ENCODE measurements around the gene TMEM140.
"Not testable (repeated sequence)": the region's sequence is repeated elsewhere in the genome, so short reads cannot be mapped to it uniquely, and the experiment has no call there.

TMEM140 gene

DNA sequence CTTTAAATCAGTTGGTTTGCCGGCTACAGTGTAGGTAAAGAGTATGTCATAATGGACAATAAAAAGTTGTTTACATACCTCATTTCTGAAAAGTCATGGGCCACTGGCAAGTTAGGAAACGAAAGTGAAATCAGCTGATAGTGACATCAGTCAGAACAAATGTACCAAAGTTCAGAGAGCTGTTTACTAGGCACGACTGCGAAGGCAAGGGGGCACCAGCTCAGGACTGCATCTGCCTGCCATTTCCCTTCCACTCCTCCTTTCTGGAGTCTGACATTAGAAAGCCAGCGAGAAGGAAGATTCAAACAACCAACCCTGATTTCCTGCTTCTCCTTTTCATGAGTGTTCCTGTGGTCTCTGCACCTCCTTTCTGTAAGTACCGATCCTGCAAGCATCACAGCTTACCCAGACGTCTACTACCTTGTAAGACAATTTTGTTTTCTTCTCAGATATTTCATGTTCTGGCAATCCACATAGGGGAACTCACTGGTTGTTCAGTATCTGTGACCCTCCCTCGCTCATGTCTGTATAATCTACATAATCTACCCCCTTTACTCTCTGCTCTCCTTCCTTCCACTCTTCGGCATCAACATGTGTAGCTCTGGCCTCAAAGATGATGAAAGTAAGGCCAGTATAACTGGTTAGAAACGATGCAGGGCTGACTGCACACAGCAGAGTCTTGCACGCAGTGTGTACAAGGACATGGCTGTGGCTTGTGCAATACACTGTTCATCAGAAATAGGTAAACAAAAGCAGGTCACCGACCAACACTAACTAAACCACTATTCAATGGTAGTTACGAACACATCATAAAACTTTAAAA, at the start of gene TMEM140:
Gene TMEM140 (plus strand): TSS at position 174 of the 823 bp plus-strand sequence. CDS start 16,370 bp downstream, outside the sequence.
- DNase-seq: no peak

DNA sequence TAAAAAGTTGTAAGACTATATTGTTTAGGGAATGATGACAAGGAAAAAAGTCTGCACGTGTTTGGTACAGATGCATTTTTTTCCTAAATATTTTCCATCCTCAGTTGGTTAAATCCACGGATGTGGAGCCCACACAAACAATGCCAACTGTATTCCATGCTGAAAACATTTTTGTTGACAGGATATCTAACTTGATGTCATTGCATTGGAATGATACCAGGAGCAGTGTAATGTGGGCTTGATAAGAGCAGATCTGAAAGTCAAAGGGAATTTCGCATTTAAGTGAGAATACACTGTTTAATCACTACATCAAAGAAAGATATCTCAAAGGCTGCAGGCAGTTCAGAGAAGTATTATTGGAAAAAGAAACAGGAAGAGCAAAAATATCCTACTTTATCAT, 49.5 kb upstream of the TMEM140 start:
- DNase-seq: no peak

DNA sequence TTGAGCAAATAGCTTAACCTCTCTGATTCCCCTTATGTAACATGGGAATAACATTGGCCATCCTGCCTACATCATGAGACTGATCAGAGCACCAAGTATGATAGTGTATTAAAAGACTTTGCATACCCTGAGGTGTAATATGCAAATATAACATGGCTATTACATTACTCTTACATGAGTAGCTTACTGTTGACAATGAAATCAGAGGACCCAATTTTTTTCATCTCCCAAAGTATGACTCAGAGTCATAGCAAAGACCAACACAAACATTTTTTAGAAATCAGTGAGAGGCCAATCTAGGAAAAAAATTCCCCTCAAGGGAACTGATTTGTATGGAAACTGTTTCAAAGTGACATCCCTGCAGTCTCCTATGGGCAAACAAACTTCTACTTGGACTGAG, 47.0 kb upstream of the TMEM140 start:
- no peak for DNase-seq

DNA sequence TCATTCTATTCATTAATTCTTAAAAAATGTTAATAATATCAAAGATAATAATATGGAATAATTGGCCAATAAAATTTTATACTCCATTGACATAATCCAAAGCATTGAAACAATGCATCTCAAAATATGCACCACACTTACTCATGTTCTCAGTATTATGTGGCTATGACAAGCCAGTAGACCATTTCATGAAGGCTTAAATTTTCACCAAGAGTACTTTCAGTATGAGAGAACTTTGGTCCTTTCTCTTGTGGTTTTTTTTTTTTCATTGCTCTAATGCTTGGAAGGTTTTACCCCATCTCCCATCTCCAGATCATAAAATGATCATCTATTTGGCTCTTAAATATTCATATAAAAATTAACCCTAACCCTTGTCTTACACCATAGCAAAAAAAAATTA, 45.5 kb upstream of the TMEM140 start:
- DNase-seq: no peak

DNA sequence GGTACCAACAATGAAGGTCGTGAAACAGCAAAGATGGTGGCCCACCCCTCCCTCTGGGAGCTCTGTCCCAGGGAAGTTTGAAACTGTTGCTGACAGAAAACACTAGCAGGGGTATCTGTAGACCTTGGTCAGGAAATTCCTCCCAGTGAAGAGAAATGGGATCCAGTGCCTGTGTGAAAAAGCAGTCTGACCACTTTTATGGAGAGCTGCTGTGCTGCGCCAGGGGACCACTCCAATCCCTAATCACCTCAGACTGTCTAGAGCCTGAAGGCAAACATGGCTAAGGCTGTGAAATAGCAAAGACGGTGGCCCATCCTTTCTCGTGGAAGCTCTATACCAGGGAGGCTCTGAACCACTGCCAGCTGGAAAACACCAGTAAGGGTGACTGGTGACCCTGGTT, 38.3 kb upstream of the TMEM140 start:
- DNase-seq: no peak

DNA sequence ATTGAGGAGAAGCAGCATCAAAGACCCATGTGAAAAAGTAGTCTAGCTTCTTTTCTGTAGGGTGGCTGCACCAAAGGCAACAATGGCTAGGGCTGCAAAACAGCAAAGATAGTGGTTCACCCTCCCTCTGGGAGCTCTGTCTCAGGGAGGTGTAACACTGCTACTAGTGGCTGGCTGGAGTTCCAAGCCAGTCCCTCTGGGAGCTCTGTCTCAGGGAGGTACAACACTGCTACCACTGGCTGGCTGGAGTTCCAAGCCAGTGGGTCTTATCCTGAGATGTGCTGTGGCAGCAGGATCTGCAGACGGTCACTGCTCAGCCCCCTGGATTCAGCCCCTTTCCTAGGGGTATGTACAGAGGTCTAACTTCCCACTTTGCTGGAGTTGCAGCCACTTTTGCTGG, 37.9 kb upstream of the TMEM140 start:
- DNase-seq: no peak

DNA sequence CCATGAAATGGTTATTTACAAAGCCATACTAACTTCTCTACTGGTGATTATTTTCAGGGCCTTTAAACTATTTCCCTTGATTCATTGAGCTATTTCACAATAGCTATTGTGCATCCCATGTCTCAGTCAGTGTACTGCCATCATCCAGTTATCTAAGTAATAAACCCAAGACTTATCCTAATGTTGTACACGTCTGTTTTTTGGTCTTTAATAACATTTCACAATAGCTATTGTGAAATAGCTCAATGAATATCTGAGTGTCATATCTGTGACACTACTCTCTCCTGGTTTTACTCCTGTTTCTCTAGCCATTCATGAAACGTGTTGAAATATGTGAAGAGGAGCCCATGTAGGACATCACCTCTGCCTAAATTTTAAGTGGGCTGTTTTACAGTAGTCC, 36.5 kb upstream of the TMEM140 start:
- DNase-seq: no peak

DNA sequence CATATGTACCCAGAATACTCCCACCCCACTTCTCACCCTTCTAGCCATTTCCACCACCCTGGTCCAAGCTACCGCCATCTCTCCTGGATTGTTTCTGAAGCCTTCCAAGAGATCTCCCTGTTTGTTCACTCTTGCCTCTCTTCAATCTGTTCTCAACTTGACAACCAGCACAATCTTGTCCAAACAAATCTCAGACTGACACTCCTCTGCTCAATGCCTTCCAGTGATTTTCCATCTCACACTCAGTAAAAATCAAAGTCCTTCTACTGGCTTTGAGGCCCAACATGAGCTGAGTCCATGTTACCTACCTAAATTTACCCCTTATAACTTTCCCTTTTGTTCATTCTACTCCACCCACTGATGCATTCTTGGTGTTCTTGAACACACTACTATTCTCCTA, 33.2 kb upstream of the TMEM140 start:
- no peak for DNase-seq

DNA sequence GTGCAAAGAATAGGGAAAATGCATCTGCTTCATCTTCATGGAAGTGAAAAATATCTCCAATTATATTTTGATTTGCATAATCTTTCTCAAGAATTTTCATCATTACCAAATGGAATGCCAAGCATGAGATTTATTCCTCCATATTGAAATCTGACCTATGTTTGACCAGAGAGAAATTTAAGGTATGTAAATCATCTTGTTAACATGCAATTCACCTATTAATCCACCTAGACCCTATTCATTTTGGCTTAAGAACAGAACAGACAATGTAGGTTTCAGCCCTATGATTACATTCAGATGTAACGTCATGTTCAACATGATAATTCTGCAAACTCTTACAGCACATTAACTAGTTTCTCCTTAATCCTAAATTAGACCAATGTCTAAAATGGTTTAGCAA, 30.8 kb upstream of the TMEM140 start:
- DNase-seq: no peak

DNA sequence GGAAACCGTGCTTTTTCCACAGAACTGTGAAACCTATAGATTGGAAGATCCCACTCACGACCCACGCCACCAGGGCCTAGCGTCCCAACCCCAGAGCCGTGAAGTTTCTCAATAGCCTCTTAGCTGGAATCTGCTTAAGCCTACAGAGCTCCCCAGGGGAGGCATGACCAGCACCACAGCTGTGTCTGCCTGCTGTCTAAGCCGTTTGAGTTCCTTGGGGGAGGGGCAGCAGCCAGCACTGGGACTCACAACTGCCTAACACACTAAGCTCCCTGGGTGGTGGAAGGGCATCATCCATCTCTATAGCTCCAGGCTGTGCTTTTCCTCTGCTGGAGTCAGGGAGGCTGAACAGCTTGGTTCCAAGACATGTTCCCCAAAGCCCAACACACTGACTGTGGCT, 26.0 kb upstream of the TMEM140 start:
- no peak for DNase-seq

DNA sequence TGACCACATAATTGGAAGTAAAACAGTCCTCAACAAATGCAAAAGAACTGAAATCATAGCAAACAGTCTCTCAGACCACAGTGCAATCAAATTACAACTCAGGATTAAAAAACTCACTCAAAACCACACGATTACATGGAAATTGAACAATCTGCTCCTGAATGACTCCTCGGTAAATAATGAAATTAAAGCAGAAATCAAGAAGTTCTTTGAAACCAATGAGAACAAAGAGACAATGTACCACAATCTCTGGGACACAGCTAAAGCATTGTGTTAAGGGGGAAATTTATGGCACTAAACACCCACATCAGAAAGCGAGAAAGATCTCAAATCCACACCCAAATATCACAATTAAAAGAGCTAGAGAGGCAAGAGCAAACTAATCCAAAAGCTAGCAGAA, 23.2 kb upstream of the TMEM140 start:
- DNase-seq: not testable (repeated sequence)

DNA sequence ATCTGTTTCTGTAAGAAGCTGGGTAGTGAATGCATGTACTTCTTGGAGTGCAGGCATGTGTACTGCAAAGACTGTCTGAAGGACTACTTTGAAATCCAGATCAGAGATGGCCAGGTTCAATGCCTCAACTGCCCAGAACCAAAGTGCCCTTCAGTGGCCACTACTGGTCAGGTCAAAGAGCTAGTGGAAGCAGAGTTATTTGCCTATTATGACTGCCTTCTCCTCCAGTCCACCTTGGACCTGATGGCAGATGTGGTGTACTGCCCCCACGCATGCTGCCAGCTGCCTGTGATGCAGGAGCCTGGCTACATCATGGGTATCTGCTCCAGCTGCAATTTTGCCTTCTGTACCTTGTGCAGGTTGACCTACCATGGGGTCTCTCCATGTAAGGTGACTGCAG, 18.9 kb upstream of the TMEM140 start:
- DNase-seq: no peak

DNA sequence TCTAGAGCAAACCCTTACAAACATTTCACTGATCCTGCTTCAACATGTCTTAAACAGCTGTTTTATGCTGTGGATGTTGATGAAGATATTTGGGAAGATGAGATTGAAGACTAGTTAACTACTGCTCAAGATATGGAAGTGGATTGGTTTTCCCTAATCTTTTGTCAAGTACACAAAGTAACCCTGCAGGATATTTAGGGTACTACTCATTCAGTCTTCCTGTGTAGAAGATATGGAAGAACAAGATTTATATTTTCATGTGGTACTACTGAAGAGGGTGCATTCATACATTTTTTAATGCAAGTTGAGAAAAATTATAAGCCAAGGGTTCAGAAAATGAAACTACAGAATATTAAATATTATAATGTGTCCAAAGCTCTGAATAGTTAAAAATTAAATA, 18.3 kb upstream of the TMEM140 start:
- no peak for DNase-seq

DNA sequence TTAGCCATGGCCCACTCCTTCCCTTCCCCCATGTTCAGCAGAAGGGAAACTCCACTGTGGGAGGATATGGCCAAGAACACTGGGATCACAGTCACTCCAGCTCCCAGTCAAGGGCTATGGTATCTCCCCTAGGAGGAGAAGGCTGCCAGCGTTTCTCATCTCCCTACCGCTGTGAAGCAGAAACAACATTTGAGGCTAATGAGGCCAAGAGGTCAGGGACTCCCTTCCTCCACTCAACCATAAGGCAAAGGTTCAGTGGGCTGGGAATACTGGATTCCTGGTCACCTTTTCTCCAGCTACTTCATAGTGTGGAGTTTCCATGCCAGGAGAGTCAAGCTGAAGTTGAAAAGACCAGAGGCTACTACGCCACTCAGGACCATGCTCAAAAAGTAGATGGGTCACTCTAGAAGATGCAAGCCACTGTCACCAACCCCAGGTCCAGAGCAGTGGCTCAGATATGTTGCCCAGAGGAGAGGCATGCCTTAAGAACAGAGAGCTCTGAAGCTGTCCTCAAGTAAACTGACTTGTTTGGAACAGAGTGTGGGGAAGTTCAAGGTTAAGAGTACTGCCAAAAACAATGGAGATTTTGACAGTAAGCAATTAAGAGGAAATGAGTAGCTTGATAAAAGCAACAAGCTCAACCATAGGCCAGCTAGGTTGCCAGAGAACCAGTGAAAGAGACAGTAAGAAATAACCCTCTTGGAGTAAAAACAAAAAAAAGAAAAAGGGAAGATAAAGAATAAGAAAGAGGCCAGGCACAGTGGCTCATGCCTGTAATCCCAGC, 3.8 kb upstream of the TMEM140 start:
- no peak for DNase-seq

DNA sequence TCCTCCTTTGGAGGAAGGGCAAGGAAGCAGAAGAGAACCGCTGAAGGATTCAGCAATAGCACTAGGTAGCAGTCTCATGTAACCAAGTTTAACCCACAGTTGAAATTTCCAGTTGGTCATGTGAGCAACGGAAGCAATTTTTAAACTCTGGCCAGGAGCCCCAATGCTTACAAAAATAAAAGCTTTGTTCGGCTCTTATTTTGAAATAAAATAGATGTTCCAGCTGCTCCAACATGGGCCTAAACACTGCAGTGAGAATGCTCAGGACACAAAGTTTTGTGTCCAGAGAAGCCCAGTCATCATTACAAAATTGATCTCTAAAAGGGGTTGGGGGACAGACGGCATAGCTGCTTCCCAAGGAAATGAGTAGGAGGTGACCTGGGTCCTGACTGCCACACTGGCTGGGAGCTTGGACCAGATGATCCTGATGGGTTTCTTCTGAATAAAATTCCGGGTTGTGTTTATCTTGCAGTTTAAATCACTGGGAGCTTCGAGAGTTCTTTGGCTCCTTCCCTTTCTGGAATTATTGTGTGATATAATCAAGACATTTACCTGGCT, 452 bp upstream of the TMEM140 start:
- DNase-seq: no peak

DNA sequence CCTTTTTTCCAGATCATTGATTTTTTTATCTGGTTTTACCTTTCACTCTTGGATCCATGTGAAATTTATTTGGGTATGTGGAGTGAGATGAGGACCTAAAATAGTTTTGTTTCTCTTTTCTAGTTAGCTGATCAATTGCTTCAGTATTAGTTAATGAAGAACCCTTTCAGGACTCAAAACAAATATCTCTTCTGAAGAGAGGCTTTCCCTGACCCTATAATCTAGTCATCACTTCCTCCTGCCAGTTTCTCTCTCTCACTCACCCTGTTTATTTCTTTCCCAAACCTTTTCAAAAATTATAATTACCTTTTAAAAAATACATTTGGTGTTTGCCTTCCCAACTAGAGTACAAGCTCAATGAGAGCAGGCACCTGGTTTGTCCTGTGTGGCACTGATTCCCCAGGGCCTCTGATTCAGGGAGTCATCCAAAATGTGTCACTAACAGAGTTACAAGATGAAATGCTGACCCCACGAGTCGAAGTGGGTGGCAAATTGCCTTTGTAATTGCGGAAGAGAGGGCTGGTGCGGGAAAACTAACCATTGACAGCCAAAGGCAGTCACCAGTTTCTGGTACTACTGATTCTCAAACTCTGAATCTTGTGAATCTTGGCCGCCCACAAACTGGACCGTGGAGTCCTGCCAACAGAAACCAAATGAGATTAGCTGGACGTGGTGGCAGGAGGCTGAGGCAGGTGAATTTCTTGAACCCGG, 2.4 kb downstream of the TMEM140 start:
- DNase-seq: no peak

DNA sequence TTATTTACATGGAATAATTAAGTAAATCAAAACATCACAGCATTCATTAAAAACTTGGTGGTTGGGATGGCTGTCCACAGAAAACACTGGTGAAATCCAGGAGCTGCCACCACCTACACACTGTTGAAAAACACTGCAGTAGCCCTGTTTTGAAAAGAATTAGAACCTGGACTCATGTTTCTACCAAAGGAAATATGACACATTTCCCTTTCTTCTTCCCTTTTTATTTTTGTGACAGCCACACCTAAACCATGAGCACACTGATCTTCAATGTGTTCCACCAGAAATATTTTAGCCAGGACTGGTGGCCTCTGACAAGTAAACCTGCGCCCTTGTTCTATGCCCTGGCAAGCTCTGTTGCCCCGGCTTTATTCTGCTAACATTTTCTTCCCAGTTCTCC, 3.3 kb downstream of the TMEM140 start:
- no peak for DNase-seq

DNA sequence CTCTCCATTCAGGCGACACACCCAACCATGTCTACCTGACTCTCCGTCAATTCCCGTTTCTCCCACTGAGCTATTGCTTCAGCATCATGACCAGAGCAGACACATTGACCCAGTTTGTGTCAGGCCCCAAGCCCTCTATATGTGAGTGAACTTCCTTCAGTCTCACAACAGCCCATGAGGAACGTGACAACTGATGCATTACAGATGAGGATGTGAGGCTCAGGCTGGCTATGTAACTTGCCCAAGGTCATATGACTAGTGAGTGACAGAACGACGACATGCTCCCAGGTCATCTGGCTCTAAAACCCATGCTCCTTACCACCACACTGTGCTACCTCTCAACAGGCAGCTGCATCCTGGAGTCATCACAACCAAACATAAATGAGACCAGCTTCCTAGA, 3.7 kb downstream of the TMEM140 start:
- no peak for DNase-seq

DNA sequence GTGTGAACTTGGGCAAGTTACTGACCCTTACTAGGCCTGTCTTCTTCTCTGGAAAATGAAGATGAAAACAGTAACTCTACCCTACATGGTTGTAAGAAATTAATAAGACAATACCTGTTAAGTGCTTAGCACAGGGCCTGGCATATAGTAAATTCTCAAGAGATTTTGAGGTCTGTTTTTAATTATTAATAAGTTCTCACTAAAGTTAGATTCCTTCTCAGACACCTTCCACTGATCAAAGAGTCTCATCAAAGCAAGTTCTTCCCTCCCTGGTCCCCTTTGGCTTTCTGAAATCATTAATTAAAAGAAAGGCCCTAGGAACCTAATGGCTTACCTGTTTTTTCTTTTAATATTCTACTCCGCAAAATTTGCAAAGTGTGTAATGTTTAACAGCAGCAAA, 4.6 kb downstream of the TMEM140 start:
- no peak for DNase-seq

DNA sequence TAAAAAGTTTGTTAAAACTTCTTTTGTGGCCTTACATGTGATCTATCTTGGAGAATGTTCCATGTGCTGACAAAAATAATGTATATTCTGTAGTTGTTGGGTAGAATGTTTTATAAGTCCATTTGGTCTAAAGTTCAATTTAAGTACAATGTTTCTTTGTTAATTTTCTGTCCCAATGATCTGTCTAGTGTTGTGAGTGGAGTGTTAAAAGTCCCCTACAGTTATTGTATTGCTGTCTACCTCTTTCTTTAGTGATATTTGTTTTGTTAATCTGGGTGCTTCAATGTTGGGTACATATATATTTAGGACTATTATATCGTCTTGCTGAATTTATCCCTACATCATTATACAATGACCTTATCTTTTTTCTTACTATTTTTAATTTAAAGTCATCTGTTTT, 6.9 kb downstream of the TMEM140 start:
- no peak for DNase-seq

DNA sequence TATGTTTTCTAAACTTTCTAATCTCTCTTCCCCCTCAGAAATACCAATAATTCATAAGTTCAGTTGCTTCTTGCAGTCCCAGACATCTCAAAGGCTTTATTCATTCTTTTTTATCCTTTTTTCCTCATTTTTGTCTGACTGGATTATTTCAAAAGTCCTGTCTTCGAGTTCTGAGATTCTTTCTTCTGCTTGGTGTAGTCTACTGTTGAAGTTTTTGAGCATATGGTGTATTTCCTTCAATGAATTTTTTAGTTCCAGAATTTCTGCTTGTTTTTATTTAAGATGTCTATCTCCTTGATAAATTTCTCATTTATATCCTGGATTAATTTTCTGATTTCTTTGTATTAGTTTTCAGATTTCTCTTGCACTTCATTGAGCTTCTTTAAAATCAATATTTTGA, 8.4 kb downstream of the TMEM140 start:
- DNase-seq: no peak

DNA sequence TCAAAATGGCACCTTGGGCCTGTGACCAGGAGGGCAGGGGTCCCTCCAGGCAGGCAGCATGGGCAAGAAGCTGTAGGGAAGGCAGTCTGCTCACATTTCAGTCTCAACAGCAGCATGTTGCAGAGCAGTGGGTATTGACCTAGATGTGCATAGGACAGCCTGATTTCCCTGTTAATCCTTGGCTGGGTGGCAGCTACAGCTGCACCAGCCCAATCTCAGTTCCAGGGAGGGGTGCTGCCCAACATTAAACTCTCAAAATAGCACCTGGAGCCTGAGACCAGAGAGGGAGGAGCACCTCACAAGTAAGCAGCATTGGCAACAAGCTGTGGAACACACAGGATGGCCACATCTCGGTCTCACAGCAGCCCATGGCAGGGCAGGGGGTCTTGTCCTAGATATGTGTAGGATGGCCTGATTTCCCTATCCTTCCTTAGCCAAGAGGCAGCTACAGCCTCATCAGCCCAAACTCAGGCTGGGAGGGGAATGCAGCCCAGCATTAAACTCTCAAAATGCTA, 10.3 kb downstream of the TMEM140 start:
- DNase-seq: no peak

DNA sequence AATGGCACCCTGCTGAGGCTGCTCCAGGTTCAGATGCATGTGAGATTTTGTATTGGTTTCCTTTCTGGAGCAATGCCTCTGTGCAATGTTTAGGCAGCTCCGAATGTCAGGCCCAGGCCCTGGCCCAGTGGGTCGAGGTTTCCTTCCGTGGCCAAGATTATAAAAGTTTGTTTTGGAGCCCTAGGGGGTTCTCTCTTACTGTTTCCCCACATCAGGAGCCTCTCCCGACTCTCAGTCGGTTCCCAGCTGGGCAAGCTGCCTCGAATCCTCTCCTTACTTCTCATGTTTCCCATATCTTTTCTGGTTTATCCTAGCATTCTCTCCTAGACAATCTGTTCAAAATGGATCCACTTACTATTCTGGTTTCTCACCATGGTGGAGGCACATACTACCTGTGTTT, 11.0 kb downstream of the TMEM140 start:
- DNase-seq: no peak

All from NCI-H1092 treated with DMSO at 0.1 percent for 48 hours (cell line).